HFFc6 (cell line): ENCODE results near the gene ATP6V0A4. TPM values are rescaled to one million over a fixed set of nuclear protein-coding genes. Genes with fewer than 3 reads are reported as not detected.
A peak's percentile ranks its signal among the peaks of the same experiment; 100 is the strongest.

Experiments
- DNase-seq: peaks from one replicate; pipeline ENCODE4 v3.0.0-alpha.2; 2018
- H3K27ac Mint-ChIP-seq: 2 replicates; pipeline ENCODE4 v1.8.0; 2020; ENCODE audit warnings: mild to moderate bottlenecking, mixed read lengths
- H3K27me3 Mint-ChIP-seq: 2 replicates; pipeline ENCODE4 v1.8.0; 2021; ENCODE audit warnings: mild to moderate bottlenecking, moderate library complexity, mixed read lengths; ENCODE audit not compliant: insufficient read depth
- H3K36me3 Mint-ChIP-seq: 2 replicates; pipeline ENCODE4 v1.8.0; 2021; ENCODE audit warnings: low read depth, mixed read lengths
- H3K4me1 Mint-ChIP-seq: 2 replicates; pipeline ENCODE4 v1.8.0; 2020; ENCODE audit warnings: low read depth, mixed read lengths
- H3K4me3 Mint-ChIP-seq: 2 replicates; pipeline ENCODE4 v1.8.0; 2020; ENCODE audit warnings: mild to moderate bottlenecking, moderate library complexity, mixed read lengths
- H3K9me3 Mint-ChIP-seq: 2 replicates; pipeline ENCODE4 v1.8.0; 2020; ENCODE audit warnings: mild to moderate bottlenecking, mixed read lengths
- total RNA-seq, 6 experiments: library from RNA; stranded (reverse); fragmentation: NEBNext Ultra II Directional; extraction: Animal tissue kit (Norgen Biotek cat#: 25700); gene quantifications; 2 replicates in 1 of 6; 3 replicates in 5 of 6; pipeline ENCODE4 v1.2.3, GENCODE V29; 2021
- TF ChIP-seq, protein P1 (sequence below): fragments of 200-600 bp; sonication (generic); IDR thresholded peaks from 2 replicates; pipeline ENCODE4 v1.5.0; 2021; ENCODE audit warnings: antibody characterized with exemption, mild to moderate bottlenecking

The ATP6V0A4 gene
- total RNA-seq, 6 experiments from 2014 or later: 0.35 to 1.1 (median 0.60) TPM

DNA sequence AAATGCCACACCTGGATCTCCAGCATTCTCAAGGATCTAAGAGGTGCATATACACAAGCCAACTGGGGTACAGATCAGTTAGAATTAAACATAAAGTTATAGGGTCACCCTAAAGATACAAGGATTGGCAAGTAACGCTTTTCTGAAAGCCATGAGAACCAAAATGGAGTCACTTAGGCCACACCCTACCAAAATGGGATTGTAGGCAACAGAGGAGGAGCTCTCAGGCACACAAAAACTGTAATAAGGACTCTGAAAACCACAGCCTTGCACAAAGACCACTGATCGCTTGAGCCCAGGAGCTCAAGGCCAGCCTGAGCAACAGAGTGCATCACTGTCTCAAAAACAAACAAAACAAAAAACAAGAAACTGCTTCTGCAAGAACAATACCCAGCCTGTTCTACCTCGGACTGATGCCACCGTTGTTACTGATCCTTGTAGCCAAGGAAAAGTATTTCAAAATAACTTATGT is 132.3 kb downstream of the ATP6V0A4 start:
- no peak for DNase-seq
- Mint-ChIP-seq H3K27me3 (peaks cover 16% of the 10 kb centered on the region), H3K27ac (no peak overlapping the region), H3K36me3 (no peaks in the 10 kb centered on the region), H3K4me3 (no peak overlapping the region), H3K4me1 (no peaks in the 10 kb centered on the region), H3K9me3 (no peaks in the 10 kb centered on the region)
- TF ChIP-seq, protein P1, sequence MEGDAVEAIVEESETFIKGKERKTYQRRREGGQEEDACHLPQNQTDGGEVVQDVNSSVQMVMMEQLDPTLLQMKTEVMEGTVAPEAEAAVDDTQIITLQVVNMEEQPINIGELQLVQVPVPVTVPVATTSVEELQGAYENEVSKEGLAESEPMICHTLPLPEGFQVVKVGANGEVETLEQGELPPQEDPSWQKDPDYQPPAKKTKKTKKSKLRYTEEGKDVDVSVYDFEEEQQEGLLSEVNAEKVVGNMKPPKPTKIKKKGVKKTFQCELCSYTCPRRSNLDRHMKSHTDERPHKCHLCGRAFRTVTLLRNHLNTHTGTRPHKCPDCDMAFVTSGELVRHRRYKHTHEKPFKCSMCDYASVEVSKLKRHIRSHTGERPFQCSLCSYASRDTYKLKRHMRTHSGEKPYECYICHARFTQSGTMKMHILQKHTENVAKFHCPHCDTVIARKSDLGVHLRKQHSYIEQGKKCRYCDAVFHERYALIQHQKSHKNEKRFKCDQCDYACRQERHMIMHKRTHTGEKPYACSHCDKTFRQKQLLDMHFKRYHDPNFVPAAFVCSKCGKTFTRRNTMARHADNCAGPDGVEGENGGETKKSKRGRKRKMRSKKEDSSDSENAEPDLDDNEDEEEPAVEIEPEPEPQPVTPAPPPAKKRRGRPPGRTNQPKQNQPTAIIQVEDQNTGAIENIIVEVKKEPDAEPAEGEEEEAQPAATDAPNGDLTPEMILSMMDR: no peak

DNA sequence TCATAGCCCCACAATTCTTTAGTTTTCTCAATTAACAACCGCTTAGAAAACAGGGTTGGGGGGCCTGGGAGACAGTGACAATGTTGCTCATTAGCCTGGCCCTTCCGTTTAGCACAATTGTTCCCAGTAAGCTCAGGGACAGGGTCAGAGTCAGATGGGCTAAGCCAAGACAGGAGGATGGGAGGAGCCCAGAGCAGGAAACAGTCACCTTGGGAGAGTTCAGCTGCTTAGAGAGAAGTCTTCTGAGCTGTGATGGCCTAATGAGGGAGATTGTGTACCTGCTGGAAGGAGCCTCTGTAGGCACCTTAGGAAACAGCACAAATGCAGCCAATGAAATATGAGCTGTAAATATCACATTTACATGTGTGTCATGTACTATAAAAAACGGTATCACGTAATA is 132.7 kb downstream of the ATP6V0A4 start:
- no peak overlapping the region for H3K27ac Mint-ChIP-seq
- H3K27me3 Mint-ChIP-seq: peaks cover 16% of the 10 kb centered on the region
- H3K9me3 Mint-ChIP-seq: no peaks in the 10 kb centered on the region
- TF ChIP-seq, protein P1: no peak
- DNase-seq: no peak
- no peaks in the 10 kb centered on the region for H3K4me1 Mint-ChIP-seq
- no peaks in the 10 kb centered on the region for H3K36me3 Mint-ChIP-seq
- H3K4me3 Mint-ChIP-seq: no peak overlapping the region

DNA sequence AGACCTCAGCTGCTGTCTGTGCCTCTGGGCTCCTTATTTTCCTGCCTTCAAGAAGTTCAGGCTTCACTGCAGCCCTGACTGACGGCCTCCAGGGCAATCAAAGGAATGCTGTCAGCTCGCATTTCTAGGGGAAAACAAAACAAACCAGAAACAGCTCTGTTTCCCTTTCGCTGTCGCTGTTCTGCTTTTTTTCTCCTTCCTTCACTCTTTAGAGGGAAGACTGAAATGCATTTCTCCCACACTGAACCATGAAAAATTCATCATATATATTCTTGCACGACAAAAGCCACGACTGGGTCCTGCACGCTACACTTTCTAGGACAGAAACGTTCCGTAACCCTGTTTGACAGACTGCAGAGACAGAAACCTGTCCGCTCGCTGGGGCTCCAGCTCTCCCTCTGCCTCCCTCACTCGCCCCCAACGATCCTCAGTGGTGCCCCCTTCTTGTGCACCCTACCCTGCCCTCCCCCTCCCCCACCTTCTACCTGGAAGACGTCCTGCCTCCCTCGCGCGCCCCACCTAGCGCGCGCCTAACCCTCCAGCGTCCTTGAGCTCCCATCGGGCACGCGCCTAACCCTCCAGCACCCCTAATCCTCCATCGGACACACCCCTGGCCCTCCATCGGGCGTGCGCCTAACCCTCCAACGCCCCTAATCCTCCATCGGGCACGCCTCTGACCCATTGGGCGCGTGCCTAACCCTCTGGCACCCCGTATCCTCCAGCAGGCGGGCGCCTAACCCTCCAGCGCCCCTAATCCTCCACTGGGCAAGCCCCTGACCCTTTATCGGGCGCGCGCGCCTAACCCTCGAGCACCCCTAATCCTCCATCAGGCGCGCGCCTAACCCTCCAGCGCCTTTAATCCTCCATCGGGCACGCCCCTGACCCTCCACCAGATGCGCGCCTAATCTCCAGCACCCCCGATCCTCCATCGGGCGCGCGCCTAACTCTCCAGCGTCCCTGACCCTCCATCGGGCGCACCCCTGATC is 134.0 kb downstream of the ATP6V0A4 start:
- TF ChIP-seq, protein P1: no peak
- Mint-ChIP-seq H3K4me1 (no peaks in the 10 kb centered on the region), H3K27ac (no peak overlapping the region), H3K36me3 (no peaks in the 10 kb centered on the region), H3K27me3 (peaks cover 19% of the 10 kb centered on the region), H3K9me3 (no peaks in the 10 kb centered on the region), H3K4me3 (peak overlapping the region; percentile 54; the same call in 1 of the 2 replicates)
- no peak for DNase-seq

DNA sequence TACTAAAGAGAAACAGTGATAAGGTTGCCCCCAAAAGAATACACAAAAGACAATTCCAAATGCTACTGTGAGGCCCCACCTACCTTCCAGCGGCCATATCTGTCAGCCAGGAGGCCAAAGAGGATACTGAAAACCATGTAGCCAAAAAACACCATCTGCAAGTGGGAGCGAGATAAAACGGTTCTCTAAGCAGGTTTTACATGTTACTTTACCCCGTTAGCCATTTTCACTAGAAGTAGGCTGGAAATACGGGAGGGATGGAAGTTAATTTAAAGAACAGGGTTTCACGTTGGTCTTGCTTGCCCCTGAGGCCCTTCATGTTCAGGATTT is 135.0 kb downstream of the ATP6V0A4 start:
- DNase-seq: no peak
- Mint-ChIP-seq H3K4me1 (no peaks in the 10 kb centered on the region), H3K4me3 (no peak overlapping the region), H3K9me3 (no peaks in the 10 kb centered on the region), H3K27ac (no peak overlapping the region), H3K27me3 (peaks cover 19% of the 10 kb centered on the region), H3K36me3 (no peaks in the 10 kb centered on the region)
- TF ChIP-seq, protein P1: no peak

DNA sequence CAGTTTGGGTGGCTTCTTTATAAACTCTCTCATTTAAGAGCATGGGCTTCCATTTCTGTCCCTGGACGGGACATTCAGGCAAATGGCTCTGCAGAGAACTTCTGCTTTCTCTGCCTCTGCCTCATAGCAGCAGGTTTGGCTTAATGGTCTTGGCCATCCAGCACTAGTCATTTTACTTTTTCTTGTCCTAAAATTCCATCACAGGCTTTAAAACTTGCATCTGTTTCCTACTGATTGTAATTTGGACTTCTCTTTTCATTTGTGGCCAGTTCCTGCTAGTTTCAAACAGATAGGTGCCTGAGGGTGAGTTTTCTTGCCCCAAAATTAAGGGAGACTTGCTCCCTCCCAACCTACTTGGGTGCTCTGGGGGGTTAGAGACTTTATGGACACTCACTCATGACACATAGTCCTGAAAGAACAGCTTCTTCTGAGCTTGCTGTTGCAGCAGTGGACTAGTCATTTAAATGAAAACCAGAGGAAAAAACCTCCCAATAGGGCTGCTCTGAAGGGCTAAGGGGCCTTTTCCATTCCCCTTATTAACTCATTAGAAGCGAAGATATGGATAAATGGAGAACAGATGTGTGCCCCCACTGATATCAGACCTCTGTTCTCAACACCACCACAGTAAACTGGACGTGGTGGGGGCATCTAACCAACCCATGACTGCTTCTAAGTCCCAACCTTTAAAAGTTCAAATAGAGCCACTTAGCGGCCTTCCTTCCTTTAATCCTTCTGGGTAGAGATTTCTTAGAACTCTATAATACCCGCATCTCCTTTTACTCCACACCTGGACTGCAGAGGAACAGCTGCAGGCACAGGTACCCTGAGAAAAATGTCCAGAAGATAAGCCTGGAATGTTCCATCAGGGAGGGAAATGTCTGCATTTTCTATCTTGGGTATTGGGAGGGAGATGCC is 135.7 kb downstream of the ATP6V0A4 start:
- Mint-ChIP-seq H3K4me3 (no peak overlapping the region), H3K9me3 (no peaks in the 10 kb centered on the region), H3K36me3 (no peaks in the 10 kb centered on the region), H3K4me1 (no peaks in the 10 kb centered on the region), H3K27ac (no peak overlapping the region), H3K27me3 (peaks cover 19% of the 10 kb centered on the region)
- TF ChIP-seq, protein P1: no peak
- DNase-seq: no peak
